Prostate gland (tissue), 2 donors: ENCODE data around the gene SORBS2. TPM values are rescaled to one million over a fixed set of nuclear protein-coding genes. Genes with fewer than 3 reads are reported as not detected.
"Not testable (repeated sequence)": the region's sequence is repeated elsewhere in the genome, so short reads cannot be mapped to it uniquely, and the experiment has no call there.

Experiments
- DNase-seq: peaks from one replicate; pipeline ENCODE4 v3.0.0-alpha.2; 2019; ENCODE audit warnings: low spot score
- H3K27ac ChIP-seq, 2 donors: fragments of 200-600 bp; sonication (generic); 2 replicates each; pipeline ENCODE4 v1.5.1; 2017 to 2019
- H3K27me3 ChIP-seq: fragments of 200-600 bp; sonication (generic); replicated peaks from 2 replicates; pipeline ENCODE4 v1.5.1; 2019; ENCODE audit not compliant: insufficient read depth
- H3K36me3 ChIP-seq, 2 donors: fragments of 200-600 bp; sonication (generic); 1 replicate in 1 of 2; 2 replicates in 1 of 2; pipeline versions ENCODE4 v1.5.1 to v1.8.1; 2017 to 2019
- H3K4me1 ChIP-seq: fragments of 200-600 bp; sonication (generic); replicated peaks from 2 replicates; pipeline ENCODE4 v1.5.1; 2019
- H3K4me3 ChIP-seq, 2 donors: fragments of 200-600 bp; sonication (generic); 2 replicates each; pipeline ENCODE4 v1.5.1; 2017 to 2019
- H3K9me3 ChIP-seq: fragments of 200-600 bp; sonication (generic); 2 replicates; pipeline ENCODE4 v1.5.1; 2017
- POLR2A ChIP-seq: fragments of 450-650 bp; IDR thresholded peaks from one replicate; pipeline ENCODE4 v1.6.1; 2016; ENCODE audit warnings: antibody characterized with exemption, mild to moderate bottlenecking
- POLR2AphosphoS5 ChIP-seq: sonication (generic); formaldehyde crosslinking; IDR thresholded peaks from one replicate; pipeline ENCODE4 v1.6.1; 2017; ENCODE audit warnings: antibody characterized with exemption
- WGBS: methylation state at CpG from one replicate; pipeline ENCODE4 v1.1.5; 2018; 5-methylcytosine and 5-hydroxymethylcytosine counted together
- intact Hi-C: fragments of 100-400 bp; cut with DNase I; formaldehyde crosslinking; loops from one replicate; pipeline ENCODE4 v1.14.2; 2022
- total RNA-seq, 2 donors: library from RNA; depleted of rRNA; stranded (reverse); fragments of >200 nt; gene quantifications; one replicate each; pipeline ENCODE4 v1.1.0, GENCODE V29; 2016
- TF ChIP-seq, protein P1 (sequence below), 4 experiments: fragments of 200-600 bp in 2 of 4; fragments of 450-650 bp in 2 of 4; sonication (generic) in 2 of 4; IDR thresholded peaks; 1 replicate in 3 of 4; 2 replicates in 1 of 4; pipeline ENCODE4 v1.5.1; 2016 to 2019; ENCODE audit warnings: antibody characterized with exemption in 4 of 4, mild to moderate bottlenecking in 2 of 4, moderate library complexity in 2 of 4

The SORBS2 gene
- total RNA-seq, 2 donors from 2014 or later = 175 to 242 TPM

DNA sequence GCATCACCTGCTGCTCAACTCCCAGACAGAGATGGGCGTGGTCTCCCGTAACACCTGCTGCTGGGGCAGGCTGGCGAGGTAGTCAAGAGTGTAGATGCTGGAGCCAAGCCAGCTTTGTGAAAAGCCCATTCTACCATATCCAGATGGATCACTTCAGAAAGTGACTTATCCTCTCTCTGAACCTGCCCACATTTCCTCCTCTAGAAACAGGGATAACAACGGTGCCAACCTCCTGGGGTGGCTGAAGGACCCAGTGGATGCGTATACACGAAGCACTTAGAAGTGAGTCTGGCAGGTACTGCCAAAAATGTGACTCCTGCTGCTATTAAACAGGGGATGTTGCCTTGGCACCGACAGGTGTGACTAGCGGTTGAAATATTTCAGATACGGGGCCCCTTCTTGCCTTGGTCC is 95.8 kb downstream of the SORBS2 start:
- Histone ChIP-seq H3K36me3 (no peaks in the 10 kb centered on the region), H3K4me3 (no peak overlapping the region), H3K4me1 (no peaks in the 10 kb centered on the region), H3K27me3 (no peaks in the 10 kb centered on the region), H3K9me3 (no peaks in the 10 kb centered on the region), H3K27ac (no peak overlapping the region)
- 74% methylated on average over 9 of the region's 9 CpGs for WGBS
- TF ChIP-seq, protein P1, sequence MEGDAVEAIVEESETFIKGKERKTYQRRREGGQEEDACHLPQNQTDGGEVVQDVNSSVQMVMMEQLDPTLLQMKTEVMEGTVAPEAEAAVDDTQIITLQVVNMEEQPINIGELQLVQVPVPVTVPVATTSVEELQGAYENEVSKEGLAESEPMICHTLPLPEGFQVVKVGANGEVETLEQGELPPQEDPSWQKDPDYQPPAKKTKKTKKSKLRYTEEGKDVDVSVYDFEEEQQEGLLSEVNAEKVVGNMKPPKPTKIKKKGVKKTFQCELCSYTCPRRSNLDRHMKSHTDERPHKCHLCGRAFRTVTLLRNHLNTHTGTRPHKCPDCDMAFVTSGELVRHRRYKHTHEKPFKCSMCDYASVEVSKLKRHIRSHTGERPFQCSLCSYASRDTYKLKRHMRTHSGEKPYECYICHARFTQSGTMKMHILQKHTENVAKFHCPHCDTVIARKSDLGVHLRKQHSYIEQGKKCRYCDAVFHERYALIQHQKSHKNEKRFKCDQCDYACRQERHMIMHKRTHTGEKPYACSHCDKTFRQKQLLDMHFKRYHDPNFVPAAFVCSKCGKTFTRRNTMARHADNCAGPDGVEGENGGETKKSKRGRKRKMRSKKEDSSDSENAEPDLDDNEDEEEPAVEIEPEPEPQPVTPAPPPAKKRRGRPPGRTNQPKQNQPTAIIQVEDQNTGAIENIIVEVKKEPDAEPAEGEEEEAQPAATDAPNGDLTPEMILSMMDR (IDR thresholded peaks at IDR 0.05) = no peak
- no peak for TF ChIP-seq POLR2AphosphoS5
- TF ChIP-seq POLR2A = no peak
- DNase-seq = no peak
- intact Hi-C loops = no loop called here

DNA sequence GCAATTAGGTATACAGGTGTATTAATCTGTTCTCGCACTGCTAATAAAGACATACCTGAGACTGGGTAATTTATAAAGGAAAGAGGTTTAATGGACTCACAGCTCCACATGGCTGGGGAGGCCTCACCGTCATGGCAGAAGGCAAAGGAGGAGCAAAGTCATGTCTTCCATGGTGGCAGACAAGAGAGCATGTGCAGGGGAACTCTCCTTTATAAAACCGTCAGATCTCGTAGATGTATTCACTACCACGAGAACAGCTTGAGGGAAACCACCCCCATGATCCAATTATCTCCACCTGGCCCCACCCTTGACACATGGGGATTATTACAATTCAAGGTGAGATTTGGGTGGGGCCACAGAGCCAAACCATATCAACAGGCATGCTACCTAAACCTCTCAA is 97.5 kb downstream of the SORBS2 start:
- not testable (repeated sequence) for H3K4me1 ChIP-seq

DNA sequence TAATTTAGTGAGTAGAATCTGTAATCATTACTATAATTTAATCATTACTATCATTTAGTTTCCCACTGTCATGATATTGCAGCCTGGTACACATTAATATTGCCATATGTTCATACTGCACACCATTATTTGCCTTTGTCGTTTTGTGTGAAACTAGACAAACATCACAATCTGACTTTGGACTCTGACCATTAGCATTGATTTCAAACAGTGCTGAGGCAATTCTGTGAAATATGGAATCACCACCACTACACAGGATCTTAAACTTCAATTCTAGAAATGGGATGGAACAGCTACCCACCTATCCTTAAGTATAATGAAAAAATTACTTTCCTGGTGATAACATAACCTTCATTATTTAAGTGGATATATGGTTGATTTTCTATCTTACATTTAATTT is 98.3 kb downstream of the SORBS2 start:
- no peaks in the 10 kb centered on the region for H3K9me3 ChIP-seq
- TF ChIP-seq POLR2A = no peak
- TF ChIP-seq, protein P1 (IDR thresholded peaks at IDR 0.05) = no peak
- TF ChIP-seq POLR2AphosphoS5 = no peak
- H3K4me3 ChIP-seq = no peak overlapping the region
- H3K27me3 ChIP-seq = no peaks in the 10 kb centered on the region
- H3K27ac ChIP-seq = no peak overlapping the region
- intact Hi-C loops = no loop called here
- H3K4me1 ChIP-seq = peaks cover 3% of the 10 kb centered on the region
- DNase-seq = no peak
- 47% methylated on average over 1 of the region's 1 CpG for WGBS
- H3K36me3 ChIP-seq = no peaks in the 10 kb centered on the region

More for the DNA sequence above, 97.5 kb downstream of the SORBS2 start:
- H3K27me3 ChIP-seq, intact Hi-C loops, DNase-seq, H3K27ac ChIP-seq, H3K4me3 ChIP-seq, H3K36me3 ChIP-seq, H3K9me3 ChIP-seq: not testable (repeated sequence)
- WGBS = 92% methylated on average over 5 of the region's 5 CpGs

DNA sequence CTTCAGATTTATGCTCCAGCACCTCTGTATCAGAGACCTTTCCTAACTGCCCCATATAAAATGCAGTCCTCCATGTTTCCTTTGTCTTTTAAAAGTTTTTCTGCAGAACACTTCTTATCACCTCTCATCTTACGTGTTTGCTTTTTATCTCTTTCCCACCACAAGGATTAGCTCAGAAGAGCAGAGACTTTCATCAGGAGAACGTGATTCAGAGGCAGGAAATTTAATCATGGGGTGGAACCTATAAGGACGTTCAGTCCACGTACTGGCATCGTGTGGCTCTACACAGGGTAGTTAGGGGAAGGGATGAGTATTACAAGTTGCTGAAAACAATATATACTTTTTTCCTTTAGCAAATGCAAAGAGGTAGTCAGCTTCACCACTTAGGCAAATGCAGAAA is 98.7 kb downstream of the SORBS2 start:
- Histone ChIP-seq H3K9me3 (no peaks in the 10 kb centered on the region), H3K27ac (no peak overlapping the region), H3K36me3 (no peaks in the 10 kb centered on the region), H3K27me3 (no peaks in the 10 kb centered on the region), H3K4me1 (peaks cover 3% of the 10 kb centered on the region), H3K4me3 (no peak overlapping the region)
- WGBS = 55% methylated on average over 5 of the region's 5 CpGs
- DNase-seq = no peak
- intact Hi-C loops = no loop called here
- TF ChIP-seq, protein P1 (IDR thresholded peaks at IDR 0.05) = no peak
- no peak for TF ChIP-seq POLR2AphosphoS5
- TF ChIP-seq POLR2A = no peak

DNA sequence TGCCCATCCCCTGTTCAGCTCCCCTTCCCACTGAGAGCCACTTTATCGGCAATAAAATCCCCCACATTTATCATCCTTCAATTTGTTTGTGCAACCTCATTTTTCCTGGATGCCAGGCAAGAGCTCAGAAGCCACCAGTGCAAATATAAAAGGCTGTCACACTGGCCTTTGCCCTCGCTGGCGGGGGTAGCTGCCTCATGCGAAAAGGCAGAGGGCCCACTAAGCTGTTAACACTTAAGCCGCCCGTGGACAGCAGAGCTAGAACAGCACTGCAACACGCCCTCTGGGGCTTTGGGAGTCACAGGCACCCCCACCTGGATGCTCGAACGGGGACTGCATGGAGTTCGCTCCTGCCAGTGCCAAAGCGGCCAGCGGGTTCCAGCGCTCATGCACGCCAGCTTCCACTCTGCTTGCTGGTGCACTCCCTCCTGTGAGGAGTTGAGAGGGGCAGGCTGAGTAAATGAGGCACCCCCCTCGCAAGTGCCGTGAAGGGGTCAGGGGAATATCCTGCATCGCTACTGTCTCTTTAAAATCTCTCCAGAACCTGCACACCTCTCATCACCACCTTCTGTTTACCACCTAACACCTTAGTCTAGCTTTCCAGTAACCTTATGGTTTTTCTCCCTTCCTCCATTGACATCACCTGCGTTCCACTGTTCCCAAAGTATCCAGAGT is 99.5 kb downstream of the SORBS2 start:
- Histone ChIP-seq H3K9me3 (no peaks in the 10 kb centered on the region), H3K4me1 (peaks cover 3% of the 10 kb centered on the region), H3K36me3 (no peaks in the 10 kb centered on the region), H3K27ac (no peak overlapping the region), H3K4me3 (no peak overlapping the region), H3K27me3 (no peaks in the 10 kb centered on the region)
- DNase-seq = no peak
- WGBS = 91% methylated on average over 18 of the region's 18 CpGs
- TF ChIP-seq, protein P1 (IDR thresholded peaks at IDR 0.05) = no peak
- TF ChIP-seq POLR2AphosphoS5 = no peak
- no peak for TF ChIP-seq POLR2A
- intact Hi-C loops = no loop called here
